ENCODE data around the gene PRKCA. TPM values are rescaled to one million over a fixed set of nuclear protein-coding genes. Genes with fewer than 3 reads are reported as not detected.
"Not testable (repeated sequence)": the region's sequence is repeated elsewhere in the genome, so short reads cannot be mapped to it uniquely, and the experiment has no call there.

Gene PRKCA
- total RNA-seq, 4 donors from 2014 or later: 9.8 to 25.6 (median 12.2) TPM

DNA sequence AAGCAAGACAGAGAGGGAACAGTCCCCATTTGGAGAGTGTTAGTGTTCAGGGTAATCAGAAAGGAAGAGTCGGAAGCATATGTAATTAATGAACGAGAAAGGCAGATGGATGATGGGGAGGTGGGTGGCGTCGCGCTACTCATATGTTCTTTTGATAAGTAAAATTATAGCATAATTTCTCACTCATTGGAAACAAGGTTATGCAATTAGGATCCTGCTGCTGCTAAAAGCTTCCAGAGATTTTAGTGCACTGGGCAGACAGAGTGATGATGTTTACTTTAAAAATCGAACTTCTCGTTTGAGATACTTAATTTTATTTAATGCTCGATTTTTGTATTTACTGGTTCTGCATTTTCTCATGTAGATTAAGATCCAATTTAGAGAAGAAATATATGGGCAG, 96.2 kb downstream of the PRKCA start:
- Histone ChIP-seq H3K9me3 (no peaks in the 10 kb centered on the region), H3K4me1 (peaks cover 3% of the 10 kb centered on the region), H3K27ac (no peak overlapping the region), H3K4me3 (no peak overlapping the region), H3K36me3 (no peaks in the 10 kb centered on the region), H3K27me3 (no peaks in the 10 kb centered on the region)
- no peak for DNase-seq (ENCODE audit: low spot score in 2 of 2)
- TF ChIP-seq POLR2AphosphoS5 (IDR thresholded peaks at IDR 0.05) (no peak), POLR2A (IDR thresholded peaks at IDR 0.05) (no peak), EP300 (IDR thresholded peaks at IDR 0.05) (no peak)
- TF ChIP-seq, protein P1, sequence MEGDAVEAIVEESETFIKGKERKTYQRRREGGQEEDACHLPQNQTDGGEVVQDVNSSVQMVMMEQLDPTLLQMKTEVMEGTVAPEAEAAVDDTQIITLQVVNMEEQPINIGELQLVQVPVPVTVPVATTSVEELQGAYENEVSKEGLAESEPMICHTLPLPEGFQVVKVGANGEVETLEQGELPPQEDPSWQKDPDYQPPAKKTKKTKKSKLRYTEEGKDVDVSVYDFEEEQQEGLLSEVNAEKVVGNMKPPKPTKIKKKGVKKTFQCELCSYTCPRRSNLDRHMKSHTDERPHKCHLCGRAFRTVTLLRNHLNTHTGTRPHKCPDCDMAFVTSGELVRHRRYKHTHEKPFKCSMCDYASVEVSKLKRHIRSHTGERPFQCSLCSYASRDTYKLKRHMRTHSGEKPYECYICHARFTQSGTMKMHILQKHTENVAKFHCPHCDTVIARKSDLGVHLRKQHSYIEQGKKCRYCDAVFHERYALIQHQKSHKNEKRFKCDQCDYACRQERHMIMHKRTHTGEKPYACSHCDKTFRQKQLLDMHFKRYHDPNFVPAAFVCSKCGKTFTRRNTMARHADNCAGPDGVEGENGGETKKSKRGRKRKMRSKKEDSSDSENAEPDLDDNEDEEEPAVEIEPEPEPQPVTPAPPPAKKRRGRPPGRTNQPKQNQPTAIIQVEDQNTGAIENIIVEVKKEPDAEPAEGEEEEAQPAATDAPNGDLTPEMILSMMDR (IDR thresholded peaks at IDR 0.05): no peak
- WGBS: 70% methylated on average over 8 of the region's 8 CpGs

DNA sequence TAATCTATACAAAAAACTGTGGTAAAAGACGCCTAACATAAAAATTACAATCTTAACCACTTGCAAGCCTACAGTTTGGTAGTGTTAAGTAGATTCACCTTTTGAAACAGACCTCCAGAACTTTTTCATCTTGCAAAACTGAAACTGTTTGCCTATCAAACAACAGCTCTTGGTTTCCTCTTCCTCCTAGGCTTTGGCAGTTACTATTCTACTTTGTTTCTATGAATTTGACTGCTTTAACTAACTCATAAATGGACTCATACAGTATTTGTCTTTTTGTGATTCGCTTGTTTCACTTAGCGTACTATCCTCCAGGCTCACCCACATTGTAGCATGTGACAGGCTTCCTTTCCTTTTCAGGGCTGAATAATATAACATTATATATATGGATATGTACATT, 97.0 kb downstream of the PRKCA start:
- TF ChIP-seq, protein P1 (IDR thresholded peaks at IDR 0.05): no peak

DNA sequence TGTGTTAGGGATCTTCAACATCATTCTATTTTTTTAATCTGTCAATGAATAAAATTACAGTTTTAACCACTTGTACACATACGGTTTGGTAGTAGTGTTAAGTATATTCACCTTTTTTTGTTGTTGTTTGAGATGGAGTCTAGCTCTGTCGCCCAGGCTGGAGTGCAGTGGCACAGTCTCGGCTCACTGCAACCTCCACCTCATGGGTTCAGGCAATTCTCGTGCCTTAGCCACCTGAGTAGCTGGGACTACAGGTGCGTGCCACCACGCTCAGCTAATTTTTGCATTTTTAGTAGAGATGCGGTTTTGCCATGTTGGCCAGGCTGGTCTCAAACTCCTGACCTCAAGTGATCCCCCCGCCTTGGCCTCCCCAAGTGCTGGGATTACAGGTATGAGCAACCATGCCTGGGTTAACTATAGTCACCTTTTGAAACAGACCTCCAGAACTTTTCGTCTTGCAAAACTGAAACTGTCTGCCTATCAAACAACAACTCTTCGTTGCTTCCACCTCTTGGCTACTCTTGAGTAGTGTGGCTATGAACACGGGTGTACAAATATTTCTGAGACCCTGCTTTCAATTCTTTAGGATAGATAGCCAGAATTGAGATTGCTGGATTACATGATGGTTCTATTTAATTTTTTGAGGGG, 97.8 kb downstream of the PRKCA start:
- not testable (repeated sequence) for H3K9me3 ChIP-seq; H3K27ac ChIP-seq; H3K27me3 ChIP-seq; DNase-seq (ENCODE audit: low spot score in 2 of 2); H3K4me3 ChIP-seq; H3K36me3 ChIP-seq
- WGBS: 97% methylated on average over 11 of the region's 11 CpGs
- peaks cover 17% of the 10 kb centered on the region for H3K4me1 ChIP-seq

More for the DNA sequence above, 97.0 kb downstream of the PRKCA start:
- Histone ChIP-seq H3K9me3 (no peaks in the 10 kb centered on the region), H3K36me3 (no peaks in the 10 kb centered on the region), H3K27ac (no peak overlapping the region), H3K4me3 (no peak overlapping the region), H3K4me1 (peaks cover 11% of the 10 kb centered on the region), H3K27me3 (no peaks in the 10 kb centered on the region)
- 92% methylated on average over 3 of the region's 3 CpGs for WGBS
- DNase-seq (ENCODE audit: low spot score in 2 of 2): no peak

DNA sequence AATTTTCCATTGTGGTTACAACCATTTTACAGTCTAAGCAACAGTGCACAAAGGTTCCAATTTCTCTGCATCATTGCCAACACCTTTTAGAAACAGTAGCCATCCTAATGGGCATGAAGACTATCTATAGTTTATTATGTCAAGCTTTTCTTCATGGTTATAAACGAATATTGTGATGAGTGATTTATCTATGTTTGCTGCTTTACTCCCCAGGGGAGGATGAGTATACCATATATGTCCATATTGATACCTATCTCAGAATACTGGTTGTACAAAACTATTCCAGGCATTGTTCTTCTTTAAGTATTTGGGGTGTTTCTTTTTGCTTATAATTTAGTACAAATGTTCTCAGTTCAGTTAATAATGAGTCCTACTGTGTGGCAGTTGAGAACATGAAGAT, 98.3 kb downstream of the PRKCA start:
- Histone ChIP-seq H3K27ac (no peak overlapping the region), H3K4me1 (peaks cover 22% of the 10 kb centered on the region), H3K9me3 (no peaks in the 10 kb centered on the region), H3K4me3 (no peak overlapping the region), H3K27me3 (no peaks in the 10 kb centered on the region), H3K36me3 (no peaks in the 10 kb centered on the region)
- 0% methylated on average over 1 of the region's 1 CpG for whole genome bisulfite sequencing
- TF ChIP-seq POLR2AphosphoS5 (IDR thresholded peaks at IDR 0.05): no peak
- TF ChIP-seq, protein P1 (IDR thresholded peaks at IDR 0.05): no peak
- TF ChIP-seq POLR2A (IDR thresholded peaks at IDR 0.05): no peak
- no peak for TF ChIP-seq EP300 (IDR thresholded peaks at IDR 0.05)
- DNase-seq (ENCODE audit: low spot score in 2 of 2): no peak

DNA sequence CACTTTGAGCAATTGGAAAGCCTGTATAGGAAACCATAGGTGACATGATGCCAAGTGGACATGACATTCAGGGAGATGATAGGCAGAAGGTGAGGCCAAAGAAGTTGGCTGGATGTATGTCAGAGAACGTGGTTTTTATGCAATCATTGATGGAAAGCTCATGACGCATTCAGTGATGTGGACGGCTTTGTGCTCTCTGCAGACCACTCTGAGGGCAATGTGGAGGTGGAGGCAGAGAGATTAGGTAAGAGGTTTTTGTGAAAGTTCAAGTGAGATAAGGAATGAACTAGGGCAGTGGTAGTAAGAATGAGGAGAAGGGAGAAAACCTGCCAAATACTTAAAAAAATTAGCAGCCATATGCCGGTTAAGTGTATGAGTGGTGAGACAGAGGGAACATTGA, 99.0 kb downstream of the PRKCA start:
- DNase-seq (ENCODE audit: low spot score in 2 of 2): no peak
- peaks cover 29% of the 10 kb centered on the region for H3K4me1 ChIP-seq
- over 99% methylated on average over 4 of the region's 4 CpGs for WGBS
- H3K9me3 ChIP-seq: no peaks in the 10 kb centered on the region
- H3K4me3 ChIP-seq: no peak overlapping the region
- no peaks in the 10 kb centered on the region for H3K27me3 ChIP-seq
- no peak overlapping the region for H3K27ac ChIP-seq
- no peaks in the 10 kb centered on the region for H3K36me3 ChIP-seq
- TF ChIP-seq POLR2A (IDR thresholded peaks at IDR 0.05) (no peak), EP300 (IDR thresholded peaks at IDR 0.05) (no peak), POLR2AphosphoS5 (IDR thresholded peaks at IDR 0.05) (no peak)
- TF ChIP-seq, protein P1 (IDR thresholded peaks at IDR 0.05): no peak

All from suprapubic skin (tissue), 4 donors.